ENCODE measurements around the gene NINL. TPM values are rescaled to one million over a fixed set of nuclear protein-coding genes. Genes with fewer than 3 reads are reported as not detected.
A peak's percentile ranks its signal among the peaks of the same experiment; 100 is the strongest.
"Not testable (repeated sequence)": the region's sequence is repeated elsewhere in the genome, so short reads cannot be mapped to it uniquely, and the experiment has no call there.

The NINL gene
- 10.5 and 21.0 TPM in 2 replicates for total RNA-seq

GRCh38 chr20:25584905-25585704 is at the start of gene NINL:
Gene NINL, minus strand, starts transcription at chr20:25585531. Its CDS starts 58,944 bp downstream, at chr20:25526587.
- DNase-seq (ENCODE audit: low read depth in 2 of 2): peak; percentile 41 to 76

GRCh38 chr20:25632940-25633790 is 47.8 kb upstream of the NINL start:
- peak in 1 of 2 donors; percentile 29 for DNase-seq (ENCODE audit: low read depth in 2 of 2)

- not testable (repeated sequence) for DNase-seq (ENCODE audit: low read depth in 2 of 2)
These were observed 45.3 kb upstream of the NINL start for GRCh38 chr20:25630615-25631014.

- DNase-seq (ENCODE audit: low read depth in 2 of 2): no peak
These were observed 44.6 kb upstream of the NINL start for GRCh38 chr20:25629816-25630499.

- no peak for DNase-seq (ENCODE audit: low read depth in 2 of 2)
These were observed 41.4 kb upstream of the NINL start for GRCh38 chr20:25626779-25627178.

GRCh38 chr20:25624500-25624939 is 39.2 kb upstream of the NINL start:
- no peak for DNase-seq (ENCODE audit: low read depth in 2 of 2)

GRCh38 chr20:25623736-25624499 is 38.6 kb upstream of the NINL start, which contains the start of gene NANP:
Gene NANP, minus strand, starts transcription at chr20:25624014. Its CDS starts 66 bp downstream, at chr20:25623948.
- DNase-seq (ENCODE audit: low read depth in 2 of 2): peak; percentile 98

GRCh38 chr20:25623225-25623735 is 37.9 kb upstream of the NINL start:
- DNase-seq (ENCODE audit: low read depth in 2 of 2): peak; percentile 50 to 59

GRCh38 chr20:25622450-25623224 is 37.3 kb upstream of the NINL start:
- DNase-seq (ENCODE audit: low read depth in 2 of 2): no peak

- no peak for DNase-seq (ENCODE audit: low read depth in 2 of 2)
These were observed 36.7 kb upstream of the NINL start for GRCh38 chr20:25622049-25622448.

- no peak for DNase-seq (ENCODE audit: low read depth in 2 of 2)
These were observed 34.2 kb upstream of the NINL start for GRCh38 chr20:25619514-25619913.

GRCh38 chr20:25608774-25609173 is 23.4 kb upstream of the NINL start:
- no peak for DNase-seq (ENCODE audit: low read depth in 2 of 2)

GRCh38 chr20:25606094-25606695 is 20.9 kb upstream of the NINL start:
- no peak for DNase-seq (ENCODE audit: low read depth in 2 of 2)

GRCh38 chr20:25605148-25605547 is 19.8 kb upstream of the NINL start:
- no peak for DNase-seq (ENCODE audit: low read depth in 2 of 2)

- no peak for DNase-seq (ENCODE audit: low read depth in 2 of 2)
These were observed 19.3 kb upstream of the NINL start for GRCh38 chr20:25604611-25605010.

- DNase-seq (ENCODE audit: low read depth in 2 of 2): not testable (repeated sequence)
These were observed 17.6 kb upstream of the NINL start for GRCh38 chr20:25602914-25603309.

GRCh38 chr20:25602191-25602913 is 17.0 kb upstream of the NINL start:
- DNase-seq (ENCODE audit: low read depth in 2 of 2): not testable (repeated sequence)

- DNase-seq (ENCODE audit: low read depth in 2 of 2): no peak
These were observed 16.3 kb upstream of the NINL start for GRCh38 chr20:25601659-25602058.

GRCh38 chr20:25600632-25601031 is 15.3 kb upstream of the NINL start:
- DNase-seq (ENCODE audit: low read depth in 2 of 2): peak in 1 of 2 donors; percentile 17
